ENCODE data around the gene FAF2.

The FAF2 gene

DNA sequence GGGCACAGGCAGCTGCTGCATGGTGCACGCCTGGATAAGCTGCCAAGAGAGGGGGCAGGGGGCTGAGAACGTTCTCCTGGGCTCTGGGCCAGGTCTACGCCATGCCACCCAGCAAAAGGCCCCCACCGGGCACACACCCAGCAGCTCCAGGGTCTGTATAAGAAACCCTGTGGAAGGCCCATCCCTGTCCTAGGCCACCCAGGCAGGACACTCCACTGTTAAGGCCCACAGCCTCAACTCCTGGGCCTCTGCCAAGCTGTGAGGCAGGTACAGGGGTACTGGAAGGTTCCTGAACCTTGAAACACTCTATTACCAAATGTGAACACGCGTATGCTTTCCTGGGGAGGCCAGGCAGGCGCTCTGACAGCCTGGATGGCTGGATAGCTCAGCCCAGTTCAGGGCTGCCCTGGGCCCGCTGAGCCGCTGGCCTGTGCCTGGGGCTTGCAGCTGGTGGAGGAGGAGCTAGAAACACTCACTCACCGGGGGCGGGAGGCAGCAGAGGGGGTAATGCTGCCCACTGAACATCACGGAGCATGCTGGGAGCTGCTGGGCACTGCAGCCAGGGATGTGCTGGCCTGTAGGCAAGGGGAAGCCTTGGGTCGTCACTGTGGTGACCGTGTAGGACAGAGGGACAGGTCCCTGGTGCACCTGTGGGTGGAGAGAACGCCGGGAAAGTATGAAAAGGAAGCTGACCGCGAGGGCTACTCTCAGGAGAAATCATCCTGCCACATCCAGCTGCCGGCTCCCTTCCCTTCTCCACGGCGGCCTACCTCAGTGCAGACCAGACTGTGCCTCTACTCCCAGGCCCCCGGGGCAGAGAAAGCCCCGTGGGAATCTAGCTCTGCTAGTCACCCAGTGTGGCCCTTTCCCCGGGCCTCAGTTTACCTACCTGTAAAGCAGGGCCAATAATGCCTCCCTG is 83.1 kb downstream of the FAF2 start:
- DNase-seq (ENCODE audit: low spot score) = no peak

DNA sequence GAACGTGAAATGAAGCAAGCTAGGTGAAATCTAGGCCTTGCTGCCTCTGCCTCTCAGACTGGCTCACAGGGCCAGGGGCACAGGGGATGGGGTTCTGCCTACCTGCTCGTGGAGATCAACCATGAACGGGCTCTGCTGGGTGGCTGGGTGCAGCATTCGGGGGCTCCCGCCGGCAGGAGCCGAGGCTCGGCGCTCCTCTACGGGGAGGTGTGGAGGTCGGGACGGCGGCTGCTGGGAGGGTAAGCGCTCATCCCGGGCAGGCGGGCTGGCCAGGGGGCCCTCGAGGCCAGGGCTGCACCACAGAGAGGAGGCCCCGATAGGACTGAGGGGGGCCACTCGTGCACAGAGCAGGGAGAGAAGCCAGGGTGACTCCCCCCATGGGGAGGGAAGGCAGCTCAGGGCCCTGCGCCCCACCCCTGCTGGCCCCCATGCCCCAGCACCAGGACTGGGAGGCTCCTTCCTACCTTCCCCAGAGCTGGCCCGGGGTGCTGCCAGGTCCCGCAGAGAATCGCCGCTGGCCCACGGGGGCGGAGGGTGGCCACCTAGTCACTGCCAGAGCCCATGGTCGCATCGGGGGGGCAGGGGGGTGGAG is 83.8 kb downstream of the FAF2 start:
- no peak for DNase-seq (ENCODE audit: low spot score)

DNA sequence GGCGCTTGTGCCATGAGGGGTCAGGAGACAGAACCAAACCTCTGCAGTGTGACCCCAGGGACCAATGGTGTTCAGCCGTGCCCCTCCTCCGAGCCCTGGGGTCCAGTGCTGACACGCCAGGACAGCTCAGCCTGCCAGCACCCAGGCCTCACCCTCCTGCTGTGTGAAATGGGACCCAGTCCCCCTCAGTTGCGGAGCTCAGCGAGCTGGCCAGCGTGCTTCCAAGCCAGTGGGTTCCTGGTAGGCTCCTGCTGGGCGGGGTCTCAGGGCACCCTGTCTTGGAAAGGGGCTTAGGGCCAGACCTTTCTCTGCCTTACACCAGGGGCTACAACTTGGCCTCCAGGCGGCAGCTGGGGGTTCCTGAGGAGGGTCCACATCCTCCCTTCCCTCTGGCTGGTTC is 84.6 kb downstream of the FAF2 start:
- DNase-seq (ENCODE audit: low spot score) = no peak

DNA sequence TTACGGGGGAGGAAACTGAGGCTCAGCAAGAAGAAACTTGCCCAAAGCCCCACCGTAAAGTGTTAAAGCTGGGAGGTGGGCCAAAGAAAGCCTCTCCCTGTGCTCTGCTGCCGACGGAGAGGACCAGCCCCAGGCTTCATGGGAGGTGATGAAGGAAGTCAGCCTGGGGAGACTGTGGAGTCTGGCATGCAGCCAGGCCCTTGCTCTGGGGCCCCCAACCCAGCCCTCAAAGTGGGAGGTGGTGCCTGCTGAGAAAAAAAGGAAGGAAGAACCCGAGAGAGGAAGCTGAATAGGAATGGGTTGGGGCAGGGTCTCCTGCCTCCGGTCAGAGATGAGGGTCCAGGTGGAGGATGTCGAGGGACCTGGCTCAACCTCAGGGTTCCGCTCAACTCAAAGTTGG is 85.2 kb downstream of the FAF2 start:
- peak; percentile 6 for DNase-seq (ENCODE audit: low spot score)

DNA sequence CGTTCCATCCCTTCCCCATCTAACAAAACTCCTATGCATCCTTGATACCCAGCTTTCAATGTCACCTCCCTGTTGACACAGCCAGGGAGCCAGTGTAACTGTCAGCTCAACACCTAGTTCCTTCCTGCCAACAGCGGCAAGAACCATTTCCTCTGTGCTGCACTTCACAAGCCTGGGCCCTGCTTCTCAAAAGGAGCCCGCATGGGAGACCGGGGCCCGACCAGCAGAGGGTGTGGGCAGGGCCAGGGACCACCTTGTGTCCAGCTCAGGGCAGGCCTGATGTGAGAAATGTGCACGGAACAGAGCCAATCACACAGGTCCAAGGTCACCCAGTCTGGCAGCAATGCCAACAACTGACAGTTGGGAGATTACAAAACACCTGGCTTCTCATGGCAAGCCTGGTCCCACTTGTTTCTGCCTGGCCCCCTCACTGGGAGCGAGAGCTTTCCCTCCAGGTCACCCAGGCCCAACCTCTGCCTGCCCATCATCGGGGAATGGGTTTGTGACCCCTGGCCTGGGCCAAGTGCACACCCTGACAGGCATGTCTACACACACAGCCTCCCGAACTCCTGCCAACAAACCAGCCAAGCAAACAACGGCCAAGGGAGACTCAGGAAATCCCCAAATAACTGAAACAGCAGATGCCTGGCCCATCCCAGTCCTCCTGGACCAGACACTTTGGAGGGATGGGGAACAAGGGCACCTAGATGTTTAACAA is 85.9 kb downstream of the FAF2 start:
- peak; percentile 17 for DNase-seq (ENCODE audit: low spot score)

DNA sequence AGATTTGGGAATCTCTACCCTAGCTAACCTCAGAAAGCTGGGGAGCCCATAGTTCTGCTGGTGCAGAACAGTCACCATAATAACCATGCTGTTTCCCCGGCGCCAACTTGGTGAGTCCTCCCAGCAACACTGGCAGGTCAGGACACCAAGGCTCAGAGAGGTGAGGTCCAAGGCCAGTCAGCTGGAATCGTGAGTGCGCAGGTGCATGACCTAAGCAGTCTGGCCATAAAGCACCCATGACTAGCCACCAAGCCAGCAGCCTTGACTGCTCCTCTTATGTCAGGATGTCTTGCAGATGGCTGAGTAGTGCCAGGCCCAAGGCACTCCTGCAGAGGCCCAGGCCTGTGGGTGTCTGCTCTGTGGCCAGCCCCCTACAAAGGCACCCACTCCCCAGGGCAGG is 86.5 kb downstream of the FAF2 start:
- no peak for DNase-seq (ENCODE audit: low spot score)

DNA sequence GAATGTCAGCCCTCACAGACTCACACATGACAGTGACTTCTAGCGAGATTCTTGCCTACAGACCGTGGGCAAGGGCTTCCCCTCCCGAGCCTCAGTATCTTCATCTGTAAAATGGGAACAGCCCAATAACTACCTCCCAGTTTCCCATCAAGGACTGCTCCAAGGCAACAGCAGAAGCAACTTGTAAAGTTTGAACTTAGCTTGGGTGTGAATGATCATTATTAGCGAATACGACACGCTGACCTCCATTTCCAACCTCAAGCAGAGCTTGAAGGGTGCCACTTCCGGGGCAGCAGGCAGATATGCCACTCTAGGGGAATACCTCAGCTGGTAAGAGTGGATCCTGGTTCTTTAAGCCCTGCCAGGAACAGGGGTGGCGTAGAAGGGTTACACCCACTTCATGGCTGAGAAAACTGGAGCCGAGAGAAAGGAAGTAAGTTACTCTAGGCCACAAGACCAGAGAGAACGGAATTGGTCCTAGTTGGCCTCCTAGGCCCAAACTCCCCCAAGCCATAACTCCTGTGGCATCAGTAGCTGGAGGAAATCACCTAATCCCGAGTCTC is 87.0 kb downstream of the FAF2 start:
- peak; percentile 32 for DNase-seq (ENCODE audit: low spot score)

DNA sequence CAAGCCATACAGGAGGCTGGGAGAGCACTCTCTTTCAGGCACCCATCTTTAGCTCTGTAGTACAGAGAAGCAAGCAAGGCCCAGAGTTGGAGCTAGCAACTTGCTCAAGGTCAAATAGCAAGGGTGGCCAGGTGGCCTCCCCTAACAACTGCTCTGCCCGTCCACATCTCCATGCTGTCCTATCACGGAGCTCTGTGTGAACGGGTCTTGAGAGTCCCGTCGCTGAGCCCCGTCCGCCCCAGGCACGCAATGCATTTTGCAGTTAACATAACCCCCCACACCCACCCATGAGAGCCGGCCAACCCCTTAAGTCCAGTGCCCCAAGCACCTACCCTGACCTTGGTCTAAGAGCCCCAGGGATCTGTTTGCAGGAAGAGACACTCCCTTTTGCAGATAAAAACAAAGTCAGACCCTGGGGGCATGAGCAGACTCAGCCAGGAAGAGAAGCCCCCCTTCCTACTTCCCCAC is 87.5 kb downstream of the FAF2 start:
- peak; percentile 7 for DNase-seq (ENCODE audit: low spot score)

DNA sequence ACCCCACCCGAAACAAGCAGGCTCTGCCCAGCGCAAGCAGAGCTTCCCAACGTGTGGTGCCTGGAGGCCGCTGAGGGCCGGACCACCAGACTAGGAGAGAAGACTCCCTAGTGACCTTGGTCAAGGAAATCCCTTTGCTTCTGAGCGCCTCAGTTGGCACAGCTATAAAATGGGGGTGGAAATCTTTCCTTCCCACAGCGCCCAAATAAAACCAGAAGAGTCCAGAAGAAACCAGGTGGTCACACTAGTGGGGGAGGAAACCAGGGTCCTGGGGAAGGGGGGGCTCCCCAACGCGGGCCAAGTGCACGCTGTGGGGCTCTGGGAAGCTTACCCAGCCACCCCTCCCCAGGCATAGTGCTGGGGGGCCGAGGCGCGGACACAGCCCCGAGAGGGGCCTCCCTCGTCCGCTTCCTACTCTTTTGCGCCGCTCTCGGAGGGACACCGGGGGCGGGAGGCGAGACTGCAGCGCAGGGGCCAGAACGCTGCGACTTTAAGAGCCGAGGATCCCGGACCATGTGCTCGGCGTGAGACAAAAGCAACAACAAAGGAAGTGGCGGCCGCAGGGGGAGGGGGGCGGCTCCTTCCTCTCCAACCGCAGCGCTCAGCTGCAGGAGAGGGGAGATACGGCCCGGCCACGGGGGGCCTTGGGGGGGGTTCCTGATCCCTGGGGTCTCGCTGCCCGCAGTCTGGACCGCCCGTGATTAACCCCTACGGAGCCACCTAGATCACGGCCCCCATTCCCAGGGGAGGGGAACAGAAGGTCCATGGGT is 88.1 kb downstream of the FAF2 start:
- peak; percentile 90 for DNase-seq (ENCODE audit: low spot score)

DNA sequence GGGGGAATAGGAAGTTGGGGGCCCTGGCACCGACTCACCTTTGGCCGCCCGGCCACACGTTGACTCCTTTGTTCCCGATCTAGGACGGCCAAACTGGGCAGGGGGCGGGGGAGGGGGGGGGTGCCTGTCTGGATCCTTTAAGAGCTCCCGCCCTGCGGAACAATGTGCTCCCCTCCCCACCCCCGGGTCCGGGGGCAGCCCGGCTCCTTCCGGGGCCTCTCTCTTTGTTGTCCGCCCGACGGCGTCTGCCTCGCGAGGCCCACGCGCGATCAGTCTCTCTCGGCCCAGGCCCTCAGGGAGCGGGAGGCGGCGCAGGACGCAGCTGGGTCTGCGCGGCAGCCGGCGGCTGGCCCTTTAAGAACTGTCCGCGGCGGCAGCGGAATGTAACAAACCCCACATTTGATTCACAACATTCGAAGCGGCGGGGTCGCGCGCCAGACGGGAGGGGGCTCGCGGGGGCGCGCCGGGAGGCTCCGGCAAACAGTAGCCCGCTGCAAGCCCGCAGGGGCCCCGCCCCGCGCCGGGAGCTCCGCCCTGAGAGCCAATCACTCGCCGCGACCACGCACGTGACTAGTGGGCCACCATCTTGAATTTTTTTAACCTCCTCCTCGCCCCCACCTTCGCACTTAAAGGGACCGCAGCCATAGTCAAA is 88.8 kb downstream of the FAF2 start, which contains the start of gene RNF44:
RNF44 (minus strand) TSS at position 501 of the 652 bp plus-strand sequence. CDS start 4,930 bp downstream, outside the sequence.
- DNase-seq (ENCODE audit: low spot score) = peak; percentile 97

DNA sequence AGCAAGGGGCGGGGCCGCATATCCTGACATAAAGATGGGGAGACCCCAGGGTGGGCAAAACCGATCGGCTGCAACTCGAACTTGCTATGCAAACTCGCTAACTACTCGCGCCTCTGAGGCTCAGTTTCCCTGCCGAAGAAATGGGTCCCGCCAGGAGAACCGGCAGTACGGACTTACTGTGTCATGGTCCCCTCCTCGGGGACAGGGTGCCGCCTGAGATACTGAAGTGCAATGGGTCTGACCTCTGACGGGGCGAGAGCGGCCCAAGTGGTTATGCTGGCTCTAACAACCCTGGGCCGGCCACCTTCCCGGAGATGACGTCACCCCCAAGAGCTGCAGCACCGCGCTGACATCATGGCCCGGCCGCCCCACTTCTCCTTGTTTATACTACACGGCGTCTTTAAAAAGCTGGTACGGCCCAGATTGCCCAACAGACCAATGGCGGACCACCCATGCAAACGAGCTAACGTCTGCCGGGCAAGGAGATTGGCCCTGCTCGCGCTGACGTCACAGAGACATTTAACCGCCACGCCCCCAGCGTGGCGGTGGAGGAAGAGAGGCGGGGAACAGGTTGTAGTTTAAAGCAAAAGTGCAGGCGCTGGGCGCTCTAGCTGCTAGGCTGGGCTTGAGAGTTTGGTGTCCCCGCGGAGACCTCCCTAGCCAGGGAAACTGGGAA is 89.5 kb downstream of the FAF2 start:
- DNase-seq (ENCODE audit: low spot score) = peak; percentile 95

DNA sequence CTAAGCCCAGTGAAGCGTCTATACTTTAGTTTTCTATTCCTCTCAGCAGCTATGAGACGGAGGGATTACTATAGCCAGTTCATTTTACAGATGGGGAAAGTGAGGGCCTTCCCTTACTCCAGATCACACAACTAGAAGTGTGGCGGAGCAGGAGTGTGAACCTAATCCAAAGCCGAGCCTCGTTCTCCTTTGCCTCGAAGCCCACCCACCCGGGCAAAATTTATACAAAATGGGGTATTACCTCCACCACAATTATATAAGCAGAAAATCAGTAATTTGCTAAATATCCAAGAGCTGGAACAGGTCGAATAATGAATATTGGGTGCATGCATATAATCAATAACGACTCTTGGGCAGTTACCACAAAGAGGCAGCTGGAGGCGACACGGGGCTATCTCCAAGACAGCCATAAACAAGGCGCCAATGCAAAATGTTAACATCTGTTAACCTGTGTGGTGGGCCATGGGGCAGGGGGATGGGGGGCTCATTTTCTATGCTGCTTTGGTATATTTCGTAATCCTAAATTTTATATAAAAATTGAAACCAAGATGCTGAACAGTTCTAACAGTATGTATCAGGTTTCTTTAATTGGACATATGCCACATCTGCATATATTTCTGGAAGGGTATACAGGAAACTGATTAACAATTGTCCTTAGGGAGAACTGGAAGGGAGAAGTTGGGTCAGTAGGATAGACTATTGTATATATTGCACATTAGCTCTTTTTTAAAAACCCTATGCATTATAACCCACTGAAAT is 90.2 kb downstream of the FAF2 start:
- DNase-seq (ENCODE audit: low spot score) = no peak

DNA sequence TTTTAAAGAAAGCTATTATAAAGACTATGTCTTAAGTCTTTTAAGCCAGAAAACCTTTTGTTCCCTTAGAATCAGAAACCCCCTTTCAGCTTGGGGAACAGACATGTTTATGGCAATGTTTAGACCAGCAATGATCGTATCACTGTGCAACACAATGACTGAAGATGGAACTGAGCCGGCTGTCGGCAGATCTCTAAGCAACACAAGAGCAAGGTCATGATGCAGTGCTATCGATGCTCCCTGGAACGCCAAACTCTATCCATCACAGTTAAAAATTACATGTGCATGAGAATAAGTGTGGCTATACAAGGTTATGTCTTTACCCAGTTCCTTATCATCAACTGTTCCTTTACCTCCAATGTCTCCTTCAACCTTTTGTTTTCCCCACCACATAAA is 90.8 kb downstream of the FAF2 start:
- DNase-seq (ENCODE audit: low spot score) = no peak

DNA sequence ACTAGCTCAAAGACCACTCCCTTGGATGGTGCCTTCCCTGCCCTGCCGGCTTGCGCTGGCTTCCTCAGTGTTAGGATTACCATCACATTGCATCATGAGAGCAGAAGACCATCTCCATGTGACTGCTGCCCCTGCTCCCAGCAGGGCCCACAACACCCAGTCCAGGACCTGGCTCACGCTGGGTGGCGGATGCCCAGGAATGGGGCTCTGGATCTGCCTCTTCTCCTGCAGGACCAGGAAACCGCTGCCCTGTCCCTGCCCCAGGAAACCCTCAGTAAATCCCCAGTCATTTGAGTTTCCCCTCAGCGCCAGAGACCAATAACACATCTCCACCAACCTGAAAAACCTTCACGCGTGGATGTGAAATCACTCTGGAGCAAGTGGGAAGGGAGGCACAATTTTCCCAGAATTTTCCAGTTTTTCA is 92.3 kb downstream of the FAF2 start:
- no peak for DNase-seq (ENCODE audit: low spot score)

DNA sequence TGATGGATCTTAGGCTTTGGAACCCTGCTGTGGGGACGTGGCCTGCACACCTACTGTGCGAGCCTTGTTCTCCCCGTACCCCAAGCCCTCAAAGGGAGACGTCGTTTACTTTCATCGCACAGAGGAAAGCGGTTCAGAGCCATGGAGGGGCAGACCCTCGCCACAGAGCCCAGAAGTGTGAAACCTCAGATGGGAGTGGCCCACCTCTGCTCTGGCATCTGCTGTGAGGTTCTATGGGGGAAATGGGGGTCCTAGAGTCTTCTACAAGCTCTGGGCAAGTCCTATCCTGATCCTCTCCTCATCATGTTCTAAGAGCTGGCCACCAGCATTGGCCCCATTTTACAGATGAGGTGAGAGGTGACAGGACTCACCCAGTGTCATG is 92.8 kb downstream of the FAF2 start:
- DNase-seq (ENCODE audit: low spot score) = no peak

DNA sequence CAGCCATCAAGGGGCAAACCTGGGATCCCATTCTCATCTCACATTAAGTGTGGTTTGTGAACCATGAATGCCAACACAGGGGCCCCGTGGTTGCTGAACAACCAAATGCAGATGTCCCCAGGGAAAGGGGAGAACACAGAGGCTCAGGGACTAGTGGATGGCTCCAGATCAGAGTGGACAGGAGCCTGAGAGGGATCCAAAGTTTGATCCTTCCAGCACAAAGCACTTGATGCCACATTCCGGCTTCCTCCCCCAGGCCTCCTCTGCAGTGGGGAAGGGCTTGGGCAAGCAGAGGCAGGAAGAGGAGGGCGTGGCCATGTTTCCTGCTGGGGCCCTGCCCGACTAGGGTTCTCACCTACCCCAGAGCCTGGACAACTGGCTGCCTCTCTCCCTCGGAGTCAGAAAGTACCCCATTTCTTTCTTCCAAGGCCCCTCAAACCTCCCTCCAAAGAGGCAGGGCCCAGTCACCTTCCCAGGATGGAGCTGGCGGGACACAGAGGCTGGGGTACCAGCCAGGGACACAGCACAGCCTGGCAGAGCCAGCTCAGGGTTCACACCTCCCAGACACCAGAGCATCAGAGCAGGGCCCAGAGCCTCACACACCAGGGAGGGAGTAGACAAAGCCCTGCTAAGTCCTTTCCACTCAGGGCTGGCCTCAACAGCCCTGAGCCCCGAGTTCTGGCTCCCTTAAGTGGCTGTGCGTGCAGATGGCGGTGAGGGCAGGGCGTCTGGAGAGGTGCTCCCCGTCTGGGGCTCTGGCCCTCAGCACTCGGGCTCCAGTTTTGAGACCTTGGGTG is 93.4 kb downstream of the FAF2 start:
- DNase-seq (ENCODE audit: low spot score) = no peak

DNA sequence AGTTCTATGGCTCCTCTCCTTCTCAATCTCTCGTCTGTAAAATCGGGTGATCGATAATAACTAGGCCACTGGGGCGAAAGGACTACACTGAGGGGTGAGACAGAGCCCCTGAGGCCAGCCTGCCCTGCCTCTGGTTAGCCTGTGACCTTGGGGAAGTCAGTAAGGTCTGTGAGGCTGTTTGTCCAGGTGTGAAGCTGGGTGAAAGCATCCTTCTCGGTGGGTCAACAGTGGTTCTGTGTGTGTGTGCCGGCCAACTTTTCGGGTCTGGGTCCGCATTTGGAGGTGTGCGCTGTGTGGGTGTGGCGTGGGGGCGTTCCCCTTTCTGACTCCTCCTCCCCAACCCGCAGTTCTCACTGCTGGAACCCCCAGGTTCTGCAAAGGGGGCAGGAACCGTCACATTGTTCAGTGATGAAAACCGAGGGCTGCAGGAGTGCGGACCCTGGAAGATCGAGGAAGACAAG is 94.0 kb downstream of the FAF2 start:
- peak; percentile 13 for DNase-seq (ENCODE audit: low spot score)

DNA sequence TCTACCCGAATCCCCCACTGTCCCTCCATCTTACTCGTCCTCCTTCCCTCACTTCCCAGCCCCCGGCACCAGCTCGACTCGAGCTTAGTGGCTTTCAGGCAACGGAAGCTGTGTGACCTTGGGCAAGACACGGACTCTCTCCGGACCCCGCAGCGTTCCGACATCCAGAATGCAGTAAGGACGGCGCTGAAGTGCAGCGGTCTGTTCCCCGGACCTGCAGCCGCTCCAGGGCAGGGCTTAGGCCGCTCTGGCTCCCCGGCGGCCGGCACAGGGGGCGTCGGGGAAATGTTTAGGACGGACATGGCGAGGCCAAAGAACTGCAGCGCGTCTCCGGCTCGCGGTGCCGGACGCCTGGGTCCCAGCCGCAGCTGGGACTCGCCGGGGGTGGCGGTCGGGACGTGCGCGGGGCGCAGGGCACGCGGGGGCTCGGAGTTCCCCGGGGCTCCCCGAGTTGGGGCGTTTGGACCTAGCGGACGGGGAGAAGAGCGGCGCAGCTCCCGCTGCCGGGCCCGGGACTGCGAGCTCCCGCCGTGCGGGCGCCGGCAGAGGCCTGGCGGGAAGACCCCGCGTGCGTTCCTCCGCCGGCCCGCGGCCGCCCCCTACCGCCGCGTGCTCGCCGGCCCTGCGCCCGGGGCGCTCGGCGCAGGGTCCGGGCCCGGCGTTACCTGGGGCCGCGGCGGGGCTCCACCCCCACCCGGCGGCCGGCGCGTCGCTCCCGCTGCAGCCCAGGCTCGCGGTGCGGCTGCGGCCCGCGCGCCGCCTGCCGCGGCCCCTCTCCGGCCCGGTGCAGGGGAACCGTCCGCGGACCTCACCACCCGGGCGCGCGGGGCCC is 94.6 kb downstream of the FAF2 start:
- peak; percentile 45 for DNase-seq (ENCODE audit: low spot score)
